Measurements from ENCODE around the gene NADSYN1.

DNA sequence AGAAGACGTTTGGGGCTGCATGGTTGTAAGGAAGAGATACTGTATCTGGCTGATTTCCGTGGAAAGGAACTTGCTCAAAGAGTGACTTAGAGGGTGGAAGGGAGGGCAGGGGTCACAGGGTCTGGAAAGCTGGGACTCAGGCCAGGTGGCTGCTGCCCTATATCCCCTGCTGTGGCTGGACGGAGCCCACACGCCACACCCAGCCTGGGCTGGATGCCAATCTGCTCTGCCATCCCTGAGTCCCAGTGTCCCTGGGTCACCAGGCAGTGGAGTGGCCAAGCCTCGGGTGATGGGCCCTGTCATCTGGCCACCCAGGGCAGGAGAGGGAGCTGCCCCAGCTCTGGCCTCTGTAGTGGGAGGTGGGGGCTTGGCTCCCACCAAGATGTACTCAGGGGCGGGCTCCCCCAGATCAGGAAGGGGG is 47.6 kb downstream of the NADSYN1 start:
- TF ChIP-seq POLR2A (IDR thresholded peaks at IDR 0.05) (no peak), CTCF (IDR thresholded peaks at IDR 0.05) (no peak)
